ENCODE data around the gene TCN2. TPM values are rescaled to one million over a fixed set of nuclear protein-coding genes. Genes with fewer than 3 reads are reported as not detected.
"Not testable (repeated sequence)": the region's sequence is repeated elsewhere in the genome, so short reads cannot be mapped to it uniquely, and the experiment has no call there.

TCN2 gene
- total and polyA plus RNA-seq, 4 donors: 10.6 to 60.9 (median 30.6) TPM

- H3K27me3 ChIP-seq (ENCODE audit: control insufficient read depth in 3 of 3, insufficient read depth in 3 of 3, low read length in 2 of 3): peaks cover 0 to 3% (median 0%) of the 10 kb centered on the region in 3 donors
- no peak overlapping the region for H3K27ac ChIP-seq (ENCODE audit: low read depth in 1 of 2, low read length in 1 of 2)
- H3K9me3 ChIP-seq (ENCODE audit: control insufficient read depth in 4 of 4, insufficient read depth in 3 of 4, low read length in 3 of 4): no peaks in the 10 kb centered on the region
- no peak overlapping the region for H3K9ac ChIP-seq (ENCODE audit: insufficient read depth in 1 of 2, low read length in 2 of 2)
- H3K4me3 ChIP-seq: no peak overlapping the region
- no peak for ATAC-seq (ENCODE audit: insufficient read depth, low FRiP score)
- H3K4me1 ChIP-seq (ENCODE audit: control insufficient read depth in 5 of 5, insufficient read depth in 5 of 5, low read length in 5 of 5): peaks cover 0 to 5% (median 0%) of the 10 kb centered on the region in 5 donors
- TF ChIP-seq CTCF (IDR thresholded peaks at IDR 0.05; ENCODE audit: control extremely low read depth, extremely low read depth): no peak
- no peak for DNase-seq
- 72 to 85% methylated on average over 4 of the region's 4 CpGs for WGBS, 2 donors
- H3K36me3 ChIP-seq (ENCODE audit: control insufficient read depth in 4 of 4, insufficient read depth in 4 of 4, low read length in 4 of 4): no peaks in the 10 kb centered on the region
Measured at GRCh38 chr22:30673136-30673535, 66.2 kb downstream of the TCN2 start.

- no peaks in the 10 kb centered on the region for H3K4me1 ChIP-seq (ENCODE audit: control insufficient read depth in 5 of 5, insufficient read depth in 5 of 5, low read length in 5 of 5)
Measured at GRCh38 chr22:30674482-30674881, 67.5 kb downstream of the TCN2 start.

GRCh38 chr22:30675436-30675835 is 68.5 kb downstream of the TCN2 start:
- H3K9ac ChIP-seq (ENCODE audit: insufficient read depth in 1 of 2, low read length in 2 of 2): no peak overlapping the region
- H3K27ac ChIP-seq (ENCODE audit: low read depth in 1 of 2, low read length in 1 of 2): no peak overlapping the region
- H3K36me3 ChIP-seq (ENCODE audit: control insufficient read depth in 4 of 4, insufficient read depth in 4 of 4, low read length in 4 of 4): no peaks in the 10 kb centered on the region
- H3K27me3 ChIP-seq (ENCODE audit: control insufficient read depth in 3 of 3, insufficient read depth in 3 of 3, low read length in 2 of 3): peaks cover 0 to 7% (median 0%) of the 10 kb centered on the region in 3 donors
- H3K4me3 ChIP-seq: no peak overlapping the region
- DNase-seq (no peak), ATAC-seq (ENCODE audit: insufficient read depth, low FRiP score) (no peak)
- 89 to 93% methylated on average over 9 of the region's 9 CpGs for WGBS, 2 donors
- no peak for TF ChIP-seq CTCF (IDR thresholded peaks at IDR 0.05; ENCODE audit: control extremely low read depth, extremely low read depth)
- no peaks in the 10 kb centered on the region for H3K9me3 ChIP-seq (ENCODE audit: control insufficient read depth in 4 of 4, insufficient read depth in 3 of 4, low read length in 3 of 4)
- H3K4me1 ChIP-seq (ENCODE audit: control insufficient read depth in 5 of 5, insufficient read depth in 5 of 5, low read length in 5 of 5): no peaks in the 10 kb centered on the region

More at GRCh38 chr22:30674482-30674881, 67.5 kb downstream of the TCN2 start:
- TF ChIP-seq CTCF (IDR thresholded peaks at IDR 0.05; ENCODE audit: control extremely low read depth, extremely low read depth): no peak
- H3K27ac ChIP-seq (ENCODE audit: low read depth in 1 of 2, low read length in 1 of 2): no peak overlapping the region
- H3K36me3 ChIP-seq (ENCODE audit: control insufficient read depth in 4 of 4, insufficient read depth in 4 of 4, low read length in 4 of 4): no peaks in the 10 kb centered on the region
- WGBS, 2 donors: 87 to 94% methylated on average over 6 of the region's 6 CpGs
- H3K4me3 ChIP-seq: no peak overlapping the region
- no peaks in the 10 kb centered on the region for H3K9me3 ChIP-seq (ENCODE audit: control insufficient read depth in 4 of 4, insufficient read depth in 3 of 4, low read length in 3 of 4)
- DNase-seq (no peak), ATAC-seq (ENCODE audit: insufficient read depth, low FRiP score) (no peak)
- H3K9ac ChIP-seq (ENCODE audit: insufficient read depth in 1 of 2, low read length in 2 of 2): no peak overlapping the region
- H3K27me3 ChIP-seq (ENCODE audit: control insufficient read depth in 3 of 3, insufficient read depth in 3 of 3, low read length in 2 of 3): peaks cover 0 to 5% (median 0%) of the 10 kb centered on the region in 3 donors

- 66 to 78% methylated on average over 3 of the region's 3 CpGs for WGBS, 2 donors
- not testable (repeated sequence) for H3K9me3 ChIP-seq (ENCODE audit: control insufficient read depth in 4 of 4, insufficient read depth in 3 of 4, low read length in 3 of 4); H3K27ac ChIP-seq (ENCODE audit: low read depth in 1 of 2, low read length in 1 of 2); H3K27me3 ChIP-seq (ENCODE audit: control insufficient read depth in 3 of 3, insufficient read depth in 3 of 3, low read length in 2 of 3); H3K9ac ChIP-seq (ENCODE audit: insufficient read depth in 1 of 2, low read length in 2 of 2); H3K4me1 ChIP-seq (ENCODE audit: control insufficient read depth in 5 of 5, insufficient read depth in 5 of 5, low read length in 5 of 5); ATAC-seq (ENCODE audit: insufficient read depth, low FRiP score); DNase-seq; H3K4me3 ChIP-seq; H3K36me3 ChIP-seq (ENCODE audit: control insufficient read depth in 4 of 4, insufficient read depth in 4 of 4, low read length in 4 of 4)
Measured at GRCh38 chr22:30676565-30676964, 69.6 kb downstream of the TCN2 start.

Other genes starting within 250 kb of the TCN2 start
- gene RNF215, start 219.8 kb upstream of the TCN2 start, total RNA-seq: 10 to 100 TPM in 1 of 2 donors, 1 to 10 TPM in 1; 8.5 to 19.7 TPM
- gene RNF215, start 219.8 kb upstream of the TCN2 start, polyA plus RNA-seq: 10 to 100 TPM in 1 of 2 donors, 1 to 10 TPM in 1; 8.9 to 10.4 TPM
- gene SEC14L2, start 210.2 kb upstream of the TCN2 start, total RNA-seq: 10 to 100 TPM in 1 of 2 donors, 1 to 10 TPM in 1; 8.8 to 10.3 TPM
- 1 to 10 TPM; 6.1 to 7.2 TPM for gene SEC14L2, start 210.2 kb upstream of the TCN2 start, polyA plus RNA-seq
- gene MTFP1, start 181.4 kb upstream of the TCN2 start, total RNA-seq: 10 to 100 TPM in 1 of 2 donors, 1 to 10 TPM in 1; 1.8 to 21.0 TPM
- 10 to 100 TPM; 30.0 to 40.0 TPM for gene MTFP1, start 181.4 kb upstream of the TCN2 start, polyA plus RNA-seq
- gene SEC14L3, start 135.2 kb upstream of the TCN2 start, total RNA-seq: under 1 TPM; 0.65 to 0.98 TPM
- under 1 TPM; 0.17 to 0.75 TPM for gene SEC14L3, start 135.2 kb upstream of the TCN2 start, polyA plus RNA-seq
- 1 to 10 TPM in 1 of 2 donors, under 1 TPM in 1; 0.68 to 5.3 TPM for gene SEC14L4, start 101.5 kb upstream of the TCN2 start, total RNA-seq
- gene SEC14L4, start 101.5 kb upstream of the TCN2 start, polyA plus RNA-seq: 10 to 100 TPM in 1 of 2 donors, under 1 TPM in 1; 0.60 to 20.8 TPM
- 1 to 10 TPM; 3.4 to 3.8 TPM for gene SEC14L6, start 60.4 kb upstream of the TCN2 start, total RNA-seq
- gene SEC14L6, start 60.4 kb upstream of the TCN2 start, polyA plus RNA-seq: 10 to 100 TPM in 1 of 2 donors, under 1 TPM in 1; 0.61 to 12.4 TPM
- 1 to 10 TPM; 3.5 to 4.0 TPM for gene GAL3ST1, start 32.5 kb upstream of the TCN2 start, total RNA-seq
- gene GAL3ST1, start 32.5 kb upstream of the TCN2 start, polyA plus RNA-seq: 1 to 10 TPM in 1 of 2 donors, under 1 TPM in 1; 0.72 to 3.3 TPM
- 10 to 100 TPM; 34.4 to 76.5 TPM for gene PES1, start 15.3 kb upstream of the TCN2 start, total RNA-seq
- gene PES1, start 15.3 kb upstream of the TCN2 start, polyA plus RNA-seq: 10 to 100 TPM; 68.9 to 77.2 TPM
- 1 to 10 TPM; 1.6 to 4.8 TPM for gene SLC35E4, start 28.6 kb downstream of the TCN2 start, total RNA-seq
- 1 to 10 TPM; 2.1 to 4.4 TPM for gene SLC35E4, start 28.6 kb downstream of the TCN2 start, polyA plus RNA-seq
- 10 to 100 TPM; 15.1 to 27.1 TPM for gene DUSP18, start 60.7 kb downstream of the TCN2 start, total RNA-seq
- gene DUSP18, start 60.7 kb downstream of the TCN2 start, polyA plus RNA-seq: 10 to 100 TPM in 1 of 2 donors, 1 to 10 TPM in 1; 7.9 to 10.2 TPM
- gene OSBP2, start 87.7 kb downstream of the TCN2 start, total RNA-seq: 10 to 100 TPM in 1 of 2 donors, 1 to 10 TPM in 1; 3.9 to 12.3 TPM
- gene OSBP2, start 87.7 kb downstream of the TCN2 start, polyA plus RNA-seq: 1 to 10 TPM; 1.1 to 1.4 TPM

Data from lung (tissue), 12 donors.